ENCODE results near the gene PRKCH.

The PRKCH gene

GRCh38 chr14:61396694-61397093 lies 75.3 kb downstream of the PRKCH start:
- no peak for ATAC-seq
- TF ChIP-seq ZNF8 (CRISPR knock-in tag; IDR thresholded peaks at IDR 0.05) = no peak
- TF ChIP-seq PPARA (CRISPR knock-in tag; IDR thresholded peaks at IDR 0.05; ENCODE audit: borderline replicate concordance) = no peak
- no peak for TF ChIP-seq ZNF565 (CRISPR knock-in tag; conservative IDR thresholded peaks at IDR 0.05; ENCODE audit: low read depth)
- no peak for TF ChIP-seq ESRRG (CRISPR knock-in tag; IDR thresholded peaks at IDR 0.05)
- TF ChIP-seq GLIS3 (CRISPR knock-in tag; IDR thresholded peaks at IDR 0.05) = no peak
- TF ChIP-seq OSR1 (CRISPR knock-in tag; IDR thresholded peaks at IDR 0.05) = no peak
- no peak for TF ChIP-seq POU6F1 (CRISPR knock-in tag; IDR thresholded peaks at IDR 0.05; ENCODE audit: borderline replicate concordance, low read depth)
- no peak for TF ChIP-seq PATZ1 (CRISPR knock-in tag; IDR thresholded peaks at IDR 0.05; ENCODE audit: borderline replicate concordance)
- TF ChIP-seq TOX (CRISPR knock-in tag; IDR thresholded peaks at IDR 0.05; ENCODE audit: borderline replicate concordance) = no peak
- no peak for TF ChIP-seq CREB5 (CRISPR knock-in tag; IDR thresholded peaks at IDR 0.05; ENCODE audit: low read depth)
- no peak for TF ChIP-seq BACH2 (CRISPR knock-in tag; IDR thresholded peaks at IDR 0.05; ENCODE audit: borderline replicate concordance)
- no peak for TF ChIP-seq RARB (CRISPR knock-in tag; IDR thresholded peaks at IDR 0.05)
- TF ChIP-seq CSRNP3 (CRISPR knock-in tag; IDR thresholded peaks at IDR 0.05) = no peak
- no peak for TF ChIP-seq ZNF70 (CRISPR knock-in tag; IDR thresholded peaks at IDR 0.05)
- no peak for TF ChIP-seq TCF4 (CRISPR knock-in tag; IDR thresholded peaks at IDR 0.05; ENCODE audit: borderline replicate concordance)
- TF ChIP-seq ISL1 (CRISPR knock-in tag; IDR thresholded peaks at IDR 0.05) = no peak
- no peak for TF ChIP-seq TSHZ2 (CRISPR knock-in tag; IDR thresholded peaks at IDR 0.05)
- no peak for TF ChIP-seq CSDC2 (CRISPR knock-in tag; IDR thresholded peaks at IDR 0.05)
- TF ChIP-seq ARNTL (CRISPR knock-in tag; IDR thresholded peaks at IDR 0.05; ENCODE audit: borderline replicate concordance, low read depth) = no peak
- TF ChIP-seq ZFP30 (CRISPR knock-in tag; IDR thresholded peaks at IDR 0.05) = no peak

GRCh38 chr14:61397615-61398014 lies 76.2 kb downstream of the PRKCH start:
- no peak for ATAC-seq
- no peak for TF ChIP-seq ISL1 (CRISPR knock-in tag; IDR thresholded peaks at IDR 0.05)
- TF ChIP-seq PPARA (CRISPR knock-in tag; IDR thresholded peaks at IDR 0.05; ENCODE audit: borderline replicate concordance) = no peak
- no peak for TF ChIP-seq OSR1 (CRISPR knock-in tag; IDR thresholded peaks at IDR 0.05)
- no peak for TF ChIP-seq BACH2 (CRISPR knock-in tag; IDR thresholded peaks at IDR 0.05; ENCODE audit: borderline replicate concordance)
- TF ChIP-seq ZC3H10 (CRISPR knock-in tag; IDR thresholded peaks at IDR 0.05) = no peak
- no peak for TF ChIP-seq CREB5 (CRISPR knock-in tag; IDR thresholded peaks at IDR 0.05; ENCODE audit: low read depth)
- TF ChIP-seq CSRNP3 (CRISPR knock-in tag; IDR thresholded peaks at IDR 0.05) = no peak
- no peak for TF ChIP-seq TOX (CRISPR knock-in tag; IDR thresholded peaks at IDR 0.05; ENCODE audit: borderline replicate concordance)
- no peak for TF ChIP-seq ESRRG (CRISPR knock-in tag; IDR thresholded peaks at IDR 0.05)
- no peak for TF ChIP-seq TSHZ2 (CRISPR knock-in tag; IDR thresholded peaks at IDR 0.05)
- TF ChIP-seq PATZ1 (CRISPR knock-in tag; IDR thresholded peaks at IDR 0.05; ENCODE audit: borderline replicate concordance) = no peak
- TF ChIP-seq ZNF70 (CRISPR knock-in tag; IDR thresholded peaks at IDR 0.05) = no peak
- TF ChIP-seq TCF4 (CRISPR knock-in tag; IDR thresholded peaks at IDR 0.05; ENCODE audit: borderline replicate concordance) = no peak

Measured in SK-N-SH treated with all-trans-retinoic acid at 6 μM for 48 hours (cell line).